ENCODE results near the gene RALGAPB.

DNA sequence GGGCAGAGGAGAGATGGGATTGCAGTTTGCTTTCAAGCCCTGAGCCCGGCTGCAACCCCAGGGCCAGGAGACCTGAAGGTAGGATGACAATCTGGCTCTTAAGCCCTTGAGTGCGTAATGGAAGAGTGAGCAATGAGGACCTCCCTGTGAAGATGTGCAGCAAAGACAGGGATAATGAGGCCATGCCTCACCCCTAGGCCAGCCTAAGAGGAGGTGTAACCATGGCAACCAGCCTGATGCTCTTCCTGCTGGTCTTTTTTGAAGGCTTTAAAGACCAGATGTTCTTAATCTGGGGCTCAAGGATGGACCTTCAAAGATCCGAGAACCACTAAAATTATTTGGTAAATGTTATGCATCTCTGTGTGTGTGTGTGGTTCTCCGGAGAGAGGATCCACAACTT lies 137.2 kb downstream of the RALGAPB start:
- TF ChIP-seq, protein P1, sequence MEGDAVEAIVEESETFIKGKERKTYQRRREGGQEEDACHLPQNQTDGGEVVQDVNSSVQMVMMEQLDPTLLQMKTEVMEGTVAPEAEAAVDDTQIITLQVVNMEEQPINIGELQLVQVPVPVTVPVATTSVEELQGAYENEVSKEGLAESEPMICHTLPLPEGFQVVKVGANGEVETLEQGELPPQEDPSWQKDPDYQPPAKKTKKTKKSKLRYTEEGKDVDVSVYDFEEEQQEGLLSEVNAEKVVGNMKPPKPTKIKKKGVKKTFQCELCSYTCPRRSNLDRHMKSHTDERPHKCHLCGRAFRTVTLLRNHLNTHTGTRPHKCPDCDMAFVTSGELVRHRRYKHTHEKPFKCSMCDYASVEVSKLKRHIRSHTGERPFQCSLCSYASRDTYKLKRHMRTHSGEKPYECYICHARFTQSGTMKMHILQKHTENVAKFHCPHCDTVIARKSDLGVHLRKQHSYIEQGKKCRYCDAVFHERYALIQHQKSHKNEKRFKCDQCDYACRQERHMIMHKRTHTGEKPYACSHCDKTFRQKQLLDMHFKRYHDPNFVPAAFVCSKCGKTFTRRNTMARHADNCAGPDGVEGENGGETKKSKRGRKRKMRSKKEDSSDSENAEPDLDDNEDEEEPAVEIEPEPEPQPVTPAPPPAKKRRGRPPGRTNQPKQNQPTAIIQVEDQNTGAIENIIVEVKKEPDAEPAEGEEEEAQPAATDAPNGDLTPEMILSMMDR (IDR thresholded peaks at IDR 0.05 in 8 of 11, conservative IDR thresholded peaks at IDR 0.05 in 3 of 11), result no peak
- no peak for TF ChIP-seq POLR2A (IDR thresholded peaks at IDR 0.05)

Data from spleen (tissue), 7 donors.